AG08396 (cell line): ENCODE data around the gene COMMD3.
"Not testable (repeated sequence)": the region's sequence is repeated elsewhere in the genome, so short reads cannot be mapped to it uniquely, and the experiment has no call there.

Experiments used
- DNase-seq: peaks from one replicate; pipeline ENCODE4 v3.0.0; 2012; ENCODE audit warnings: low spot score, mixed read lengths

The COMMD3 gene

GRCh38 chr10:22338931-22339330, 22.7 kb downstream of the COMMD3 start:
- no peak for DNase-seq

GRCh38 chr10:22339761-22340328, 23.7 kb downstream of the COMMD3 start:
- DNase-seq = no peak

GRCh38 chr10:22340329-22341189, 24.4 kb downstream of the COMMD3 start:
- peak; percentile 87 for DNase-seq

GRCh38 chr10:22341190-22341925, 25.2 kb downstream of the COMMD3 start:
- DNase-seq = no peak

GRCh38 chr10:22341926-22342196, 25.7 kb downstream of the COMMD3 start:
- no peak for DNase-seq

GRCh38 chr10:22342421-22342820, 26.2 kb downstream of the COMMD3 start:
- no peak for DNase-seq

- DNase-seq = no peak
These were observed 27.5 kb downstream of the COMMD3 start for GRCh38 chr10:22343731-22344130.

- DNase-seq = no peak
These were observed 28.1 kb downstream of the COMMD3 start for GRCh38 chr10:22344249-22344648.

- no peak for DNase-seq
These were observed 28.7 kb downstream of the COMMD3 start for GRCh38 chr10:22344781-22345300.

GRCh38 chr10:22345301-22346095, 29.3 kb downstream of the COMMD3 start, which contains the start of gene SPAG6:
SPAG6 (plus strand) TSS chr10:22345496; CDS start chr10:22345612, 116 bp downstream.
- no peak for DNase-seq

GRCh38 chr10:22346096-22346661, 30.0 kb downstream of the COMMD3 start:
- no peak for DNase-seq

- DNase-seq = no peak
These were observed 33.6 kb downstream of the COMMD3 start for GRCh38 chr10:22349755-22350154.

GRCh38 chr10:22351131-22351703, 35.0 kb downstream of the COMMD3 start:
- no peak for DNase-seq

- DNase-seq = no peak
These were observed 40.2 kb downstream of the COMMD3 start for GRCh38 chr10:22356324-22356873.

- not testable (repeated sequence) for DNase-seq
These were observed 41.6 kb downstream of the COMMD3 start for GRCh38 chr10:22357770-22358169.

GRCh38 chr10:22363305-22363704, 47.1 kb downstream of the COMMD3 start:
- no peak for DNase-seq

- no peak for DNase-seq
These were observed 48.4 kb downstream of the COMMD3 start for GRCh38 chr10:22364407-22365140.

GRCh38 chr10:22365233-22365632, 49.0 kb downstream of the COMMD3 start:
- no peak for DNase-seq

- DNase-seq = no peak
These were observed 49.7 kb downstream of the COMMD3 start for GRCh38 chr10:22365644-22366434.

GRCh38 chr10:22366435-22366703, 50.2 kb downstream of the COMMD3 start:
- DNase-seq = no peak
